Neural progenitor cell (in vitro differentiated cells): Measurements from ENCODE around the gene CHST3. TPM values are rescaled to one million over a fixed set of nuclear protein-coding genes. Genes with fewer than 3 reads are reported as not detected.

Source experiments
- DNase-seq: peaks from one replicate; pipeline ENCODE4 v3.0.0-alpha.2; 2016; ENCODE audit warnings: low spot score
- H2AFZ ChIP-seq: fragments of 200-600 bp; sonication (generic); replicated peaks from 2 replicates; pipeline ENCODE4 v1.6.1; 2016; ENCODE audit warnings: antibody characterized with exemption
- H3F3A ChIP-seq: fragments of 200-600 bp; sonication (generic); 2 replicates; pipeline ENCODE4 v1.6.1; 2016; ENCODE audit warnings: antibody characterized with exemption, low read depth
- H3K27ac ChIP-seq: fragments of 200-600 bp; sonication (generic); 2 replicates; pipeline ENCODE4 v1.5.1; 2016; ENCODE audit warnings: mild to moderate bottlenecking
- H3K27me3 ChIP-seq: fragments of 200-600 bp; sonication (generic); 2 replicates; pipeline ENCODE4 v1.6.1; 2016; ENCODE audit warnings: mild to moderate bottlenecking, moderate library complexity
- H3K36me3 ChIP-seq: fragments of 200-600 bp; sonication (generic); 2 replicates; pipeline ENCODE4 v1.5.1; 2016
- H3K4me1 ChIP-seq: fragments of 200-600 bp; sonication (generic); 2 replicates; pipeline ENCODE4 v1.6.1; 2016; ENCODE audit warnings: mixed run types
- H3K4me2 ChIP-seq: fragments of 200-600 bp; sonication (generic); 2 replicates; pipeline ENCODE4 v1.6.1; 2016
- H3K4me3 ChIP-seq: fragments of 200-600 bp; sonication (generic); 2 replicates; pipeline ENCODE4 v1.5.1; 2016
- H3K79me2 ChIP-seq: fragments of 200-600 bp; sonication (generic); 2 replicates; pipeline ENCODE4 v1.6.1; 2016; ENCODE audit warnings: low read depth
- H3K9ac ChIP-seq: fragments of 200-600 bp; sonication (generic); 2 replicates; pipeline ENCODE4 v1.6.1; 2016
- H3K9me3 ChIP-seq: fragments of 200-600 bp; sonication (generic); 2 replicates; pipeline ENCODE4 v1.5.1; 2016; ENCODE audit warnings: low read depth
- H4K20me1 ChIP-seq: fragments of 200-600 bp; sonication (generic); 2 replicates; pipeline ENCODE4 v1.6.1; 2016; ENCODE audit warnings: low read depth
- H3K27ac Mint-ChIP-seq: 3 replicates; pipeline ENCODE4 v1.8.0; 2021; ENCODE audit warnings: mixed read lengths
- H3K27me3 Mint-ChIP-seq: 2 replicates; pipeline ENCODE4 v1.8.0; 2022; ENCODE audit warnings: low read depth, mild to moderate bottlenecking, inconsistent platforms, moderate library complexity, mixed read lengths; ENCODE audit not compliant: insufficient read depth
- H3K36me3 Mint-ChIP-seq: 3 replicates; pipeline ENCODE4 v1.8.0; 2021; ENCODE audit warnings: mixed read lengths
- H3K4me1 Mint-ChIP-seq: 3 replicates; pipeline ENCODE4 v1.8.0; 2021; ENCODE audit warnings: mixed read lengths
- H3K4me3 Mint-ChIP-seq: 3 replicates; pipeline ENCODE4 v1.8.0; 2021; ENCODE audit warnings: mild to moderate bottlenecking, moderate library complexity, mixed read lengths
- H3K9me3 Mint-ChIP-seq: 3 replicates; pipeline ENCODE4 v1.8.0; 2020; ENCODE audit warnings: mixed read lengths
- CTCF ChIP-seq: fragments of 200-600 bp; sonication (generic); IDR thresholded peaks from 2 replicates; pipeline ENCODE4 v1.5.1; 2017; ENCODE audit warnings: antibody characterized with exemption, mild to moderate bottlenecking
- EZH2 ChIP-seq: fragments of 200-600 bp; sonication (generic); IDR thresholded peaks from 2 replicates; pipeline ENCODE4 v1.6.1; 2017; ENCODE audit warnings: antibody characterized with exemption, mild to moderate bottlenecking, moderate library complexity
- EZH2phosphoT487 ChIP-seq: fragments of 200-600 bp; sonication (generic); IDR thresholded peaks from 2 replicates; pipeline ENCODE4 v1.6.1; 2017; ENCODE audit warnings: antibody characterized with exemption
- total RNA-seq: library from RNA; depleted of rRNA; stranded (reverse); fragments of >200 nt; gene quantifications from 2 replicates; pipeline ENCODE4 v1.2.3, GENCODE V29; 2015; ENCODE audit warnings: low replicate concordance

CHST3 gene
- total RNA-seq, 1 donor from 2014 or later = 9.1 TPM

DNA sequence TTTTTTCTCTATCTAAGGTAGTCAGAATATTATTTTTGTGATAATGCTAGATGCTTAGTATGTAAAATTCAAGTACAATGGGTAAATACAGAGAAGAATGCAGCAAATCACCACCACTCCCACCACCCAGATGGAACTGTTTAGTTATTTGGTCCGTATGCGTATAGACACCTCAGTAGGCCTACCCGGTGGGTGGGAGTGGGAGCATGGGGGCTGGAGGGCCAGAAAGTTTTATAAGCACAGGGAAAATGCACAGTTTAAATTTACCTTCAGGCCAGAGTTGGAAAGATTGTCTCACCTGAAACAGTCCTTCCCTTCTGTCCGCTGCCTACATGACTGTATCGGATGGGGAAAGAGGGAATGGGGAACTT, 15.5 kb downstream of the CHST3 start:
- H3K9ac ChIP-seq = no peak overlapping the region

DNA sequence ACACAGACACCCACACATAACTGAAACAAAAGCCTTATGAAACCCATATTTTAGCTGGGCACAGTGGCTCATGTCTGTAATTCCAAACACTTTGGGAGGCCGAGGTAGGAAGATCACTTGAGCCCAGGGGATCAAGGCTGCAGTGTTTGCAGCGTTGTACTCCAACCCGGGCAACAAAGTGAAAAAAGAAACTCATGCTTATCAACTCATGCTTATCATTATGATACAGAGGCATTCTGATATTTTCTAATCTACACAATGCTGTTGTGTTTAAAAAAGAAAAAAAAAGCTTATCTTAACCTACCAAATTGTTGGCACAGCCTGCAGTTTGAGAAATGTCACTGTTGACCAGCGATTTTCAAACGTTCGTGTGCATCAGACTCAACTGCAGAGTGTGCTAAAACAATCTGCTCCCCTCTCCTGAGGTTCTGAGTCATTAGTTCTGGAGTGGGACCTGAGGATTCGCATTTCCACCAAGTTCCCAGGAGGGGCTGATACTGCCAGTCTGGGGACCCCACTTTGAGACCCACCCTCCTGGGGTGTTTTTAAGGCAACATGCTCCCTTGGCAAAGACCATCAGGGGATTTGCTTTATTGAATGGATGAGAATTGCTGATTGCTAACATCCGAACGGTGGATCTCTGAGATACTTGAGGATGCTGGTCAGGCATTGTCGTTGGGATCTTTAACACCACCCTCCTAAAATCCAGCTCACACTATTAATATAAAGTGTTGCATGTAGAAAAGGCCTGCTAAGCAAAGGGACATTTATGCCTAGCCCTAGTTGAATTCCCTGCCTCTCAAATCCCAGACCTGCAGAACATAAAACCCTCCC, 16.2 kb downstream of the CHST3 start:
- no peaks in the 10 kb centered on the region for H3K9me3 ChIP-seq
- H3K9me3 Mint-ChIP-seq = peaks cover 2% of the 10 kb centered on the region
- H3K79me2 ChIP-seq = peaks cover 5% of the 10 kb centered on the region
- peak overlapping the region; percentile 89 for H3K27ac Mint-ChIP-seq
- no peak overlapping the region for H3K9ac ChIP-seq
- H3K36me3 Mint-ChIP-seq = peaks cover 4% of the 10 kb centered on the region
- no peak for TF ChIP-seq EZH2
- no peak for TF ChIP-seq CTCF
- TF ChIP-seq EZH2phosphoT487 = no peak
- no peak overlapping the region for H3K4me3 Mint-ChIP-seq
- H3K4me1 ChIP-seq = peaks cover 43% of the 10 kb centered on the region
- H3K4me3 ChIP-seq = no peak overlapping the region
- no peak for DNase-seq
- H3K4me2 ChIP-seq = peak overlapping the region; percentile 44
- peaks cover 9% of the 10 kb centered on the region for H4K20me1 ChIP-seq
- H3K27me3 Mint-ChIP-seq = no peaks in the 10 kb centered on the region
- peaks cover 81% of the 10 kb centered on the region for H3K4me1 Mint-ChIP-seq
- no peaks in the 10 kb centered on the region for H3K36me3 ChIP-seq
- peak overlapping the region; percentile 61 for H3K27ac ChIP-seq
- no peaks in the 10 kb centered on the region for H3K27me3 ChIP-seq
- H3F3A ChIP-seq = peaks cover 16% of the 10 kb centered on the region
- no peak overlapping the region for H2AFZ ChIP-seq

More for the DNA sequence above, 15.5 kb downstream of the CHST3 start:
- Mint-ChIP-seq H3K27ac (peak overlapping the region; percentile 89), H3K4me3 (no peak overlapping the region), H3K27me3 (no peaks in the 10 kb centered on the region), H3K4me1 (peaks cover 80% of the 10 kb centered on the region), H3K36me3 (peaks cover 2% of the 10 kb centered on the region), H3K9me3 (peaks cover 2% of the 10 kb centered on the region)
- Histone ChIP-seq H3K36me3 (no peaks in the 10 kb centered on the region), H3K27ac (no peak overlapping the region), H3K4me2 (no peak overlapping the region), H4K20me1 (peaks cover 9% of the 10 kb centered on the region), H2AFZ (no peak overlapping the region), H3F3A (peaks cover 16% of the 10 kb centered on the region), H3K79me2 (peaks cover 5% of the 10 kb centered on the region), H3K4me3 (no peak overlapping the region), H3K27me3 (no peaks in the 10 kb centered on the region), H3K4me1 (peaks cover 43% of the 10 kb centered on the region), H3K9me3 (no peaks in the 10 kb centered on the region)
- TF ChIP-seq EZH2phosphoT487 = no peak
- DNase-seq = no peak

DNA sequence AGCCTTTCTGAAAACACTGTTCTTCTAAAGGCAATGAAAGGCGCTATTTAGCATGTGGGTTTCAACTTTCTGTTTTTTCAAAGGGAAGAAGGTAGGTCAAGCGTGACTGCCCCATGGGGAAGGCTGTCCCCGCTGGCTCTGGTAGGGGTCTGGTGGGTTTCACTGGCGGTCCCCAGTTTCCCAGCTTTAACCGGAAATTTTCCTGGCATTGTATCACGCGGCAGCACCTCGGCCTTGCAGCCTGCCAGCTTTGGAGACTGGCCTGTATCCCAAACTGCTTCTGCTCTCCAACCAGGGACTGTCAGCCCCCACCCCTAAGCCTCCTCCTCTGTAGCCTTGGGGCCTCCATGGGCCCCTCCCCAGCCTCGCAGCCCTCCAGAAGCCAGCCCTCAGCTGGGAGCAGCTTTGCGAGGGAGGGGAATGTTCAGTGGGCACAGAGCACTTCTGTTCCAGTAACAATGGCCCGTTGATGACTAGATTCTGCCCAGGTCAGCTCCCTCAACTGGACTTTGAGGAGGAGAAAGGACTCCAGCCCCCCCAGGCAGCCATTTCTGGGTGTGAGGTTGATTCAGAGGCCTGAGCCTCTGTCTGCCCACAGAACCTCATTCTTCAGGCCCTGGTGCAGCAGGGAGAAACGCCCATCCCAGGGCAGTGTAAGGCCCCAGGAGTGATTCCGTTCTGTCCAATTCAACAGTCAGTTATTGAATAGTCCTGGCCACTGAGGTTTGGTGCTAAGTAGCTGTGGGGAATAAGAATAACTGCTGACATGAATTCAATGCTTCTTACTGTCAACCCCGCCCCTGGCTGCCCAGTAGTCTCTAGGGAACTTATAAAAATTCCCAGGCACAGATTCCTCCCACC, 17.1 kb downstream of the CHST3 start:
- Histone ChIP-seq H3K27ac (peak overlapping the region; percentile 61), H4K20me1 (peaks cover 9% of the 10 kb centered on the region), H3F3A (peaks cover 16% of the 10 kb centered on the region), H3K4me1 (peaks cover 43% of the 10 kb centered on the region), H3K9me3 (no peaks in the 10 kb centered on the region), H3K9ac (no peak overlapping the region), H3K36me3 (no peaks in the 10 kb centered on the region), H3K4me3 (no peak overlapping the region), H2AFZ (no peak overlapping the region), H3K79me2 (peaks cover 5% of the 10 kb centered on the region), H3K4me2 (peak overlapping the region; percentile 44), H3K27me3 (no peaks in the 10 kb centered on the region)
- Mint-ChIP-seq H3K36me3 (peaks cover 4% of the 10 kb centered on the region), H3K27ac (peak overlapping the region; percentile 43), H3K4me3 (peak overlapping the region; percentile 60), H3K27me3 (no peaks in the 10 kb centered on the region), H3K9me3 (peaks cover 2% of the 10 kb centered on the region), H3K4me1 (peaks cover 82% of the 10 kb centered on the region)
- DNase-seq = peak; percentile 62
- no peak for TF ChIP-seq EZH2phosphoT487
- no peak for TF ChIP-seq EZH2
- TF ChIP-seq CTCF = no peak
